Transverse colon (tissue), 4 donors: Measurements from ENCODE around the gene CCT8. TPM values are rescaled to one million over a fixed set of nuclear protein-coding genes. Genes with fewer than 3 reads are reported as not detected.
"Not testable (repeated sequence)": the region's sequence is repeated elsewhere in the genome, so short reads cannot be mapped to it uniquely, and the experiment has no call there.

Experiments used
- DNase-seq: peaks from one replicate; pipeline ENCODE4 v3.0.0-alpha.2; 2019
- H3K27ac ChIP-seq, 4 donors: fragments of 200-600 bp; sonication (generic); 2 replicates each; pipeline ENCODE4 v1.5.1; 2016 to 2018; ENCODE audit warnings: inconsistent platforms in 4 of 4
- H3K27me3 ChIP-seq: fragments of 200-600 bp; sonication (generic); 2 replicates; pipeline ENCODE4 v1.5.1; 2017; ENCODE audit warnings: inconsistent platforms
- H3K36me3 ChIP-seq, 4 donors: fragments of 200-600 bp; sonication (generic); 2 replicates each; pipeline ENCODE4 v1.5.1; 2017 to 2019; ENCODE audit warnings: inconsistent platforms in 4 of 4
- H3K4me1 ChIP-seq, 4 donors: fragments of 200-600 bp; sonication (generic); 2 replicates each; pipeline ENCODE4 v1.5.1; 2017 to 2020; ENCODE audit warnings: inconsistent platforms in 4 of 4
- H3K4me3 ChIP-seq, 4 donors: fragments of 200-600 bp; sonication (generic); 1 replicate in 1 of 4; 2 replicates in 3 of 4; pipeline versions ENCODE4 v1.5.1 to v1.6.1; 2017 to 2019; ENCODE audit warnings: inconsistent platforms in 4 of 4
- H3K9me3 ChIP-seq, 2 donors: fragments of 200-600 bp; sonication (generic); 2 replicates each; pipeline ENCODE4 v1.5.1; 2017 to 2019; ENCODE audit warnings: inconsistent platforms in 2 of 2
- EP300 ChIP-seq: sonication (generic); formaldehyde crosslinking; IDR thresholded peaks from one replicate; pipeline ENCODE4 v1.6.1; 2017; ENCODE audit warnings: antibody characterized with exemption, low read depth
- POLR2A ChIP-seq: fragments of 450-650 bp; IDR thresholded peaks from one replicate; pipeline ENCODE4 v1.6.1; 2016; ENCODE audit warnings: antibody characterized with exemption, mild to moderate bottlenecking, moderate library complexity
- POLR2AphosphoS5 ChIP-seq, 3 donors: sonication (generic); formaldehyde crosslinking; IDR thresholded peaks; one replicate each; pipeline ENCODE4 v1.6.1; 2016; ENCODE audit warnings: antibody characterized with exemption in 3 of 3
- WGBS, 2 donors: methylation state at CpG; one replicate each; pipeline ENCODE4 v1.1.5; 2018; ENCODE audit warnings: low coverage in 1 of 2; 5-methylcytosine and 5-hydroxymethylcytosine counted together
- in situ Hi-C, 4 donors: fragments of 200-750 bp; cut with MboI; loops; one replicate each; pipeline versions ENCODE4 v1.15.0 to v1.15.1; 2017; ENCODE audit warnings: low sequenced_read_pairs in 3 of 4, low pct_ligation_motif_present in 1 of 4, low pct_unique_long_range_greater_than_20kb in 1 of 4
- intact Hi-C: fragments of 100-400 bp; cut with DNase I; formaldehyde crosslinking; loops from one replicate; pipeline ENCODE4 v1.15.1; 2023; ENCODE audit warnings: low total_unique reads
- total RNA-seq, 4 donors: library from RNA; depleted of rRNA; stranded (reverse); fragments of >200 nt; gene quantifications; one replicate each; pipeline ENCODE4 v1.1.0, GENCODE V29; 2016
- TF ChIP-seq, protein P1 (sequence below), 5 experiments: fragments of 200-600 bp in 3 of 5; fragments of 450-650 bp in 2 of 5; sonication (generic) in 3 of 5; IDR thresholded peaks; 1 replicate in 2 of 5; 2 replicates in 3 of 5; pipeline ENCODE4 v1.5.1; 2016 to 2017; ENCODE audit warnings: antibody characterized with exemption in 5 of 5, inconsistent platforms in 3 of 5, mild to moderate bottlenecking in 2 of 5, moderate library complexity in 1 of 5

Gene CCT8
- total RNA-seq, 4 donors from 2014 or later, result 44.1 to 106 (median 63.4) TPM

DNA sequence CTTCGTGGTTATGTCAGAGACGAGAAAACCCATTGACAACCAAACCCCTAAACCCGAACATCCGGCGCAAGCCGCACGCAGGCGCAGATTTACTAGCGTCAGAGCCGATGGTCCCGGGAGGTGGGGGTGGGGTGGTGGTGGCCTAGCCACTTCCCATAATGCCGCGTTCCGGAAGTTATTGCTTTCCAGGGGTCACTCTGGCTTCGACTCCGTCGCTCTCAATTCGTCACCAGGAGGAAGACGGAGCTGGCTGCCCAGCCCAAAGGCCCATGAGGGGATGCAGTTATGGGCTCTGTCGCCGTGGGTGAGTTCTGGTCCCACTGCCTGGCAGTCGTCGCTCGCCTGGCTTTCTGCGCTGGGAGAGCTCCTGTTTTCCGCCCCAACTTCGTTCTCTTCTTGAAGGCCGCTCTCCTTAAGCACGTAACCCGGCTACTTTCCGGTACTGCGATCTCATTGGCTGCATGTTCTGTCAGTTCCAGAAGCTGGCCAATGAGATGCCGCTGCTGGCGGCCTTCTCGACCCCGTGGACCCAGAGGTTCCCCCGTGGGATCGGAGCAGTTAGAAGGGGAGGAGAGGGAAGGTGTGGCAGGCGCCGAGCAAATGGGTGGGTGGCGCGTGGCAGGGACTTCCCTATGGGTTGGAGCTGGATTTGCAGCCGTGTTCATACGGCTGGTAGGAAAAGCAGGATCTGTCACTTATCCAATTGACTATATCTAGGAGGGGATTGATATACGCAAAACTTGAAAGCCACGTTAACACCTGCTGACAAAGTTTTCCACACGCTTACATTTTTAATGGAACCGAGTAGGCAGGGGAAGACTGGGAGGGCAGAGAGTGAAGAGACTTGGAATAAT, 48.7 kb downstream of the CCT8 start, which contains the start of gene USP16:
Gene USP16, plus strand, starts transcription at position 195 of the 854 bp plus-strand sequence. CDS start 3,246 bp downstream, outside the sequence.
- Histone ChIP-seq H3K4me1 (peaks cover 0 to 28% (median 15%) of the 10 kb centered on the region in 4 donors), H3K9me3 (no peaks in the 10 kb centered on the region), H3K4me3 (peak within 1 kb of the TSS; percentile 54 to 76 (median 60)), H3K36me3 (no peaks in the 10 kb centered on the region), H3K27ac (peak within 1 kb of the TSS; percentile 93 to 98 (median 97)), H3K27me3 (no peaks in the 10 kb centered on the region)
- peak; percentile 63 to 82 (median 81) for TF ChIP-seq POLR2AphosphoS5 (IDR thresholded peaks at IDR 0.05)
- TF ChIP-seq, protein P1, sequence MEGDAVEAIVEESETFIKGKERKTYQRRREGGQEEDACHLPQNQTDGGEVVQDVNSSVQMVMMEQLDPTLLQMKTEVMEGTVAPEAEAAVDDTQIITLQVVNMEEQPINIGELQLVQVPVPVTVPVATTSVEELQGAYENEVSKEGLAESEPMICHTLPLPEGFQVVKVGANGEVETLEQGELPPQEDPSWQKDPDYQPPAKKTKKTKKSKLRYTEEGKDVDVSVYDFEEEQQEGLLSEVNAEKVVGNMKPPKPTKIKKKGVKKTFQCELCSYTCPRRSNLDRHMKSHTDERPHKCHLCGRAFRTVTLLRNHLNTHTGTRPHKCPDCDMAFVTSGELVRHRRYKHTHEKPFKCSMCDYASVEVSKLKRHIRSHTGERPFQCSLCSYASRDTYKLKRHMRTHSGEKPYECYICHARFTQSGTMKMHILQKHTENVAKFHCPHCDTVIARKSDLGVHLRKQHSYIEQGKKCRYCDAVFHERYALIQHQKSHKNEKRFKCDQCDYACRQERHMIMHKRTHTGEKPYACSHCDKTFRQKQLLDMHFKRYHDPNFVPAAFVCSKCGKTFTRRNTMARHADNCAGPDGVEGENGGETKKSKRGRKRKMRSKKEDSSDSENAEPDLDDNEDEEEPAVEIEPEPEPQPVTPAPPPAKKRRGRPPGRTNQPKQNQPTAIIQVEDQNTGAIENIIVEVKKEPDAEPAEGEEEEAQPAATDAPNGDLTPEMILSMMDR (IDR thresholded peaks at IDR 0.05), result peak in 3 of 5 experiments; percentile 21 to 70 (median 64)
- peak; percentile 77 for TF ChIP-seq POLR2A
- TF ChIP-seq EP300, result no peak
- in situ Hi-C loops, result no loop called here
- 0% methylated on average over 6 to 48 of the region's 48 CpGs for WGBS, 2 donors
- intact Hi-C loops, result no loop called here
- DNase-seq, result peak; percentile 97

DNA sequence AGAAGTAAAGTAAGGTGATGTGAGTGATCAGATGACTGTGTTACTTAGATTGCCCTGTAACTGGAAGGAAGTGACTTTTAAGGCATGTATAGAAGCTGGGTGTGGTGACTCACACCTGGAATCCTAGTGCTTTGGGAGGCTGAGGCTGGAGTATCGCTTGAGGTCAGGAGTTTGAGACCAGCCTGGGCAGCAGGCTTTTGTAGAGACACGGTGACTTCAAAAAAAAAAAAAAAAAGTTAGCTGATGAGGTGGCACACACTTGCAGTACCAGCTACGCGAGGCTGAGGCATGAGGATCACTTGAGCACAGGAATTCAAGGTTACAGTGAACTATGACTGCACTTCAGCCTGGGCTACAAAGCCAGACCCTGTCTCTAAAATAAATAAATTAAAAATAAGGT, 51.3 kb downstream of the CCT8 start:
- Histone ChIP-seq H3K4me1 (peaks cover 0 to 42% (median 27%) of the 10 kb centered on the region in 4 donors), H3K9me3 (no peaks in the 10 kb centered on the region), H3K27me3 (no peaks in the 10 kb centered on the region), H3K27ac (no peak overlapping the region), H3K36me3 (no peaks in the 10 kb centered on the region), H3K4me3 (no peak overlapping the region)
- in situ Hi-C loops, result no loop called here
- no peak for DNase-seq
- intact Hi-C loops, result no loop called here
- 84 to 93% methylated on average over 3 to 4 of the region's 4 CpGs for WGBS, 2 donors
- TF ChIP-seq POLR2A, result no peak
- TF ChIP-seq POLR2AphosphoS5 (IDR thresholded peaks at IDR 0.05), result no peak
- TF ChIP-seq EP300, result no peak
- TF ChIP-seq, protein P1 (IDR thresholded peaks at IDR 0.05), result no peak

DNA sequence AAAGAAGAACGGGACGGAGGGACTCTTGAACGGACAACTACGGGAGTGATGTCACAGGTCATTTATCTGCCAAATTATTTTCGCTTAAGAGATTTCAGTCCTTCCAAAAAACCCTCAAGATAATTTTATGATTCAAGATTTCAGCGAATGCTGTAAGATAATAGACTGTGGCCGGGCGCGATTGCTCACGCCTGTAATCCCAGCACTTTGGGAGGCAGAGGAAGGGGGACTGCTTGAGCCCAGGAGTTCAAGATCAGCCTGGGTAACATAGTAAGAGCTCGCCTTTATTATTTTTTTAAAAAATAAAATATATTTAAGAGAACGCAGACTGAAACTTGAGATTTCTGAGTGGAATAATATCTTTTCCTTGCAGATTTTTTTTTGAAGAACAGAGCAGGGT, 54.9 kb downstream of the CCT8 start:
- TF ChIP-seq, protein P1 (IDR thresholded peaks at IDR 0.05), result no peak
- TF ChIP-seq POLR2A (no peak), POLR2AphosphoS5 (IDR thresholded peaks at IDR 0.05) (no peak), EP300 (no peak)
- H3K27ac ChIP-seq, result peak overlapping the region; percentile 87 to 92 (median 88)
- no peak for DNase-seq
- H3K36me3 ChIP-seq, result no peaks in the 10 kb centered on the region
- peak overlapping the region; percentile 55 to 100 (median 89) for H3K4me3 ChIP-seq
- WGBS, 2 donors, result 5 to 16% methylated on average over 11 to 12 of the region's 12 CpGs
- H3K9me3 ChIP-seq, result no peaks in the 10 kb centered on the region
- peaks cover 0 to 23% (median 16%) of the 10 kb centered on the region in 4 donors for H3K4me1 ChIP-seq
- intact Hi-C loops, result no loop called here
- in situ Hi-C loops, result no loop called here
- H3K27me3 ChIP-seq, result no peaks in the 10 kb centered on the region

DNA sequence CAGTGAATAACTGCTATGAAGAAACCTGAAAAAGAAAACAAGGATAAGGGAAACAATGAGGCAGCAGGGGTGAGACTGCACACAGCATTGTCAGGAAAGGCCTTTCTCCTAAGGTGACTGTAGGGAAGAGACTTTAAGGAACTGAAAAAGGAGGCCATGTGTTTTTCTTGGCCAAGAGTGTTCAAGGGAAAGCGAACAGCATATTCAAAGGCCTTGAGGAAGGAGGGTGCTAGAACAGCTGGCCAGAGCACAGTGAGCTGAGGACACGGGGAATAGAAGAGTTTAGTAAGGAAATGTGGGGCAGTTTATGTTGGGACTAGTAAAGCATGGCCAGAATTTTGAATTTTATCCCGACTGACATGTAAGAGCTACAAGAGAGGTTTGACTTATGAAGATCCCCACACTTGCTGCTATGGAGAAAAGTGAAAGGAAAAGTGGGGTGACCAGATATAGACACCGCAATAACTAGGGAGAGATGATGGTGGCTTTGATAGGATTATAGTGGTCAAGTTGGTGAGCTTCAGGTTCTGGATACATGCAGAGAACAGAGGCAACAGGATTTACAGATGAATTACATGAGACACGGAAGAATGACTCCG, 55.7 kb downstream of the CCT8 start:
- Histone ChIP-seq H3K27me3 (no peaks in the 10 kb centered on the region), H3K4me3 (peak overlapping the region in 2 of 4 donors; percentile 84 to 94), H3K36me3 (no peaks in the 10 kb centered on the region), H3K9me3 (no peaks in the 10 kb centered on the region), H3K27ac (peak overlapping the region in 2 of 4 donors; percentile 87 to 92), H3K4me1 (peaks cover 0 to 23% (median 15%) of the 10 kb centered on the region in 4 donors)
- in situ Hi-C loops, result no loop called here
- intact Hi-C loops, result no loop called here
- TF ChIP-seq POLR2A (no peak), EP300 (no peak), POLR2AphosphoS5 (IDR thresholded peaks at IDR 0.05) (no peak)
- TF ChIP-seq, protein P1 (IDR thresholded peaks at IDR 0.05), result no peak
- no peak for DNase-seq
- 61 to 63% methylated on average over 6 of the region's 6 CpGs for WGBS, 2 donors

DNA sequence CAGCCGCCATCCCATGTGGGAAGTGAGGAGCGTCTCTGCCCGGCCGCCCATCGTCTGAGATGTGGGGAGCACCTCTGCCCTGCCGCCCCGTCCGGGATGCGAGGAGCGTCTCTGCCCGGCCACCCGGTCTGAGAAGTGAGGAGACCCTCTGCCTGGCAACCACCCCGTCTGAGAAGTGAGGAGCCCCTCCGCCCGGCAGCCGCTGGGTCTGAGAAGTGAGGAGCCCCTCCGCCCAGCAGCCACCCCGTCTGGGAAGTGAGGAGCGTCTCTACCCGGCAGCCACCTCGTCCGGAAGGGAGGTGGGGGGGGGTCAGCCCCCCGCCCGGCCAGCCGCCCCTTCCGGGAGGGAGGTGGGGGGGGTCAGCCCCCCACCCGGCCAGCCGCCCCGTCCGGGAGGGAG, 62.2 kb downstream of the CCT8 start:
- H3K4me3 ChIP-seq, H3K27ac ChIP-seq, DNase-seq, H3K9me3 ChIP-seq, H3K27me3 ChIP-seq, in situ Hi-C loops, H3K4me1 ChIP-seq, intact Hi-C loops: not testable (repeated sequence)
- no CpG with 5 or more reads among the region's 30 CpGs for WGBS, 2 donors
- H3K36me3 ChIP-seq, result peaks cover 0 to 11% (median 5%) of the 10 kb centered on the region in 4 donors
